ENCODE measurements around the gene UBR4. TPM values are rescaled to one million over a fixed set of nuclear protein-coding genes. Genes with fewer than 3 reads are reported as not detected.

The UBR4 gene
- total RNA-seq, 1 experiment from 2014 or later: 126 TPM

DNA sequence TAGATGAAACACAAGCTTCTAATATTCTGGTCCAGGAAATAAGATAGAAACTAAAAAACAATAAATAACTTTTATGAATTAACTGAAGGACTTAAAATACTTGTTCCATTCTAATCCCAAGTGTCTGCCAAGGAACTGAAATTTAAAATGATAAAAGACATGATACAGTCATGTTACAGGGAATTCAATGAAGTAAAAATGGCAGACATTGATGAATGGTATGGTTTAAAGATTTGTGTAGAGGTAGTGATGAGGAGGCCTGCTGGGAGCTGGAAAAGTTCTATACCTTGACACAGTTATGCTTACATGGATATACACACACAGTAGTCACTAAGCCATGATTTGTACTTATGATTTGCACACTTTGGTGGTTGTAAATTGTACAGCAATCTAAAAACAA is 2.1 kb upstream of the UBR4 start:
- no TSS peak for BruUV-seq (replicated peaks)
- Histone ChIP-seq H3K9me3 (ENCODE audit: control insufficient read depth, insufficient read depth, low read depth, low read length) (no peaks in the 10 kb centered on the region), H3K4me1 (ENCODE audit: control insufficient read depth, insufficient read depth, low read length) (peaks cover 25% of the 10 kb centered on the region), H3K27me3 (ENCODE audit: control insufficient read depth, insufficient read depth, low read length) (no peaks in the 10 kb centered on the region), H3K36me3 (ENCODE audit: control insufficient read depth, insufficient read depth, low read length) (peaks cover 27% of the 10 kb centered on the region), H3K4me3 (ENCODE audit: low read depth in 2 of 2, low read length in 2 of 2) (no peak overlapping the region), H3K27ac (ENCODE audit: low read length) (peak overlapping the region; percentile 32; the same call in 1 of the 2 replicates)
- in situ Hi-C loops (cut with HindIII; ENCODE audit: low pct_unique_long_range_greater_than_20kb, low sequenced_read_pairs): no loop called here
- intact Hi-C loops (cut with micrococcal nuclease; ENCODE audit: unreplicated experiment): no loop called here
- CTCF ChIA-PET: no interaction called here
- TF ChIP-seq TCF7L2 (IDR thresholded peaks at IDR 0.05; ENCODE audit: low read depth, low read length) (no peak), SIN3A (IDR thresholded peaks at IDR 0.05; ENCODE audit: borderline replicate concordance, insufficient read depth, low read depth, low read length) (no peak), POLR2AphosphoS5 (IDR thresholded peaks at IDR 0.05; ENCODE audit: low read depth, low read length) (no peak)
- TF ChIP-seq, protein P1, sequence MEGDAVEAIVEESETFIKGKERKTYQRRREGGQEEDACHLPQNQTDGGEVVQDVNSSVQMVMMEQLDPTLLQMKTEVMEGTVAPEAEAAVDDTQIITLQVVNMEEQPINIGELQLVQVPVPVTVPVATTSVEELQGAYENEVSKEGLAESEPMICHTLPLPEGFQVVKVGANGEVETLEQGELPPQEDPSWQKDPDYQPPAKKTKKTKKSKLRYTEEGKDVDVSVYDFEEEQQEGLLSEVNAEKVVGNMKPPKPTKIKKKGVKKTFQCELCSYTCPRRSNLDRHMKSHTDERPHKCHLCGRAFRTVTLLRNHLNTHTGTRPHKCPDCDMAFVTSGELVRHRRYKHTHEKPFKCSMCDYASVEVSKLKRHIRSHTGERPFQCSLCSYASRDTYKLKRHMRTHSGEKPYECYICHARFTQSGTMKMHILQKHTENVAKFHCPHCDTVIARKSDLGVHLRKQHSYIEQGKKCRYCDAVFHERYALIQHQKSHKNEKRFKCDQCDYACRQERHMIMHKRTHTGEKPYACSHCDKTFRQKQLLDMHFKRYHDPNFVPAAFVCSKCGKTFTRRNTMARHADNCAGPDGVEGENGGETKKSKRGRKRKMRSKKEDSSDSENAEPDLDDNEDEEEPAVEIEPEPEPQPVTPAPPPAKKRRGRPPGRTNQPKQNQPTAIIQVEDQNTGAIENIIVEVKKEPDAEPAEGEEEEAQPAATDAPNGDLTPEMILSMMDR (IDR thresholded peaks at IDR 0.05): no peak
- TF ChIP-seq, protein P2, sequence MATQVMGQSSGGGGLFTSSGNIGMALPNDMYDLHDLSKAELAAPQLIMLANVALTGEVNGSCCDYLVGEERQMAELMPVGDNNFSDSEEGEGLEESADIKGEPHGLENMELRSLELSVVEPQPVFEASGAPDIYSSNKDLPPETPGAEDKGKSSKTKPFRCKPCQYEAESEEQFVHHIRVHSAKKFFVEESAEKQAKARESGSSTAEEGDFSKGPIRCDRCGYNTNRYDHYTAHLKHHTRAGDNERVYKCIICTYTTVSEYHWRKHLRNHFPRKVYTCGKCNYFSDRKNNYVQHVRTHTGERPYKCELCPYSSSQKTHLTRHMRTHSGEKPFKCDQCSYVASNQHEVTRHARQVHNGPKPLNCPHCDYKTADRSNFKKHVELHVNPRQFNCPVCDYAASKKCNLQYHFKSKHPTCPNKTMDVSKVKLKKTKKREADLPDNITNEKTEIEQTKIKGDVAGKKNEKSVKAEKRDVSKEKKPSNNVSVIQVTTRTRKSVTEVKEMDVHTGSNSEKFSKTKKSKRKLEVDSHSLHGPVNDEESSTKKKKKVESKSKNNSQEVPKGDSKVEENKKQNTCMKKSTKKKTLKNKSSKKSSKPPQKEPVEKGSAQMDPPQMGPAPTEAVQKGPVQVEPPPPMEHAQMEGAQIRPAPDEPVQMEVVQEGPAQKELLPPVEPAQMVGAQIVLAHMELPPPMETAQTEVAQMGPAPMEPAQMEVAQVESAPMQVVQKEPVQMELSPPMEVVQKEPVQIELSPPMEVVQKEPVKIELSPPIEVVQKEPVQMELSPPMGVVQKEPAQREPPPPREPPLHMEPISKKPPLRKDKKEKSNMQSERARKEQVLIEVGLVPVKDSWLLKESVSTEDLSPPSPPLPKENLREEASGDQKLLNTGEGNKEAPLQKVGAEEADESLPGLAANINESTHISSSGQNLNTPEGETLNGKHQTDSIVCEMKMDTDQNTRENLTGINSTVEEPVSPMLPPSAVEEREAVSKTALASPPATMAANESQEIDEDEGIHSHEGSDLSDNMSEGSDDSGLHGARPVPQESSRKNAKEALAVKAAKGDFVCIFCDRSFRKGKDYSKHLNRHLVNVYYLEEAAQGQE (IDR thresholded peaks at IDR 0.05; ENCODE audit: insufficient read depth in 1 of 2, low read depth in 2 of 2, low read length in 1 of 2): no peak
- DNase-seq (ENCODE audit: low read depth, low spot score) (no peak), ATAC-seq (no peak)
- POLR2A ChIA-PET: no interaction called here

DNA sequence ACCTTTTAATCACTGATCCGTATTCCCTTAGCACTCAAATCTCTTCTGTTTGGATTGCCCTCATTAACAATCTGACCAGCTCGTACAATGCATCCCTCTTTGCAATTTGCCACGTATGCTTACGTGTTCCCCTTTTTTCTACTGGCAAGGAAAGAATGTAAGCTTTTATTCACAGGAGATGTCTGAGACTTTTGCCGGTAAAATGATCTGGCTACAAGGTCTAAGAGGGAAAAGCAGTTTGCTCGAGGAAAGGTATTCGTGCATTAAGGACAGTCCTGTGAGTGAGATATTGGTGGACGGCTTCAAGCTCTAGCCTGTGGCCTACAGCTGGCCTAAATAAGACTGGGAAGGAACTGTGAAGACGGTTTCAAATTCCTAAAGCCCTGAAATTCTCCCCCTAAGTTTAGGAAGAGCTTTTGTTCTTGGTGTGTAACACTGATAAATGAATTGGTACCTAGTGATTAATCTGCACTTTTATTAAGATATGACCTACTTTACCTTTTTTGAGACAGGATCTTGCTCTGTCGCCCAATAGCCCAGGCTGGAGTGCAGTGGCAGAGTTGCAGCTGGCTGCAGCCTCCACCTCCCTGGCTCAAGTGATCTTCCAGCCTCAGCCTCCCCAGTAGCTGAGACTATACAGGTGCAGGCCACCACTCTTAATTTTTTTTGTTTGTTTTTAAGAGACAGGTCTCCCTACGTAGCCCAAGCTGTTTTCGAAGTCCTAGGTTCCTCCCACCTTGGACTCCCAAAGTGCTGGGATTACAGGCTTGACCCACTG is 895 bp upstream of the UBR4 start:
- DNase-seq (ENCODE audit: low read depth, low spot score) (no peak), ATAC-seq (no peak; the same call in 1 of the 2 replicates)
- in situ Hi-C loops (cut with HindIII; ENCODE audit: low pct_unique_long_range_greater_than_20kb, low sequenced_read_pairs) (no loop called here), intact Hi-C loops (cut with micrococcal nuclease; ENCODE audit: unreplicated experiment) (no loop called here)
- TF ChIP-seq TCF7L2 (IDR thresholded peaks at IDR 0.05; ENCODE audit: low read depth, low read length): no peak; the same call in 1 of the 2 replicates
- 0 out of 2 replicates have a peak, but pooled peaks have one; percentile 5 for TF ChIP-seq SIN3A (IDR thresholded peaks at IDR 0.05; ENCODE audit: borderline replicate concordance, insufficient read depth, low read depth, low read length)
- peak overlapping the region; percentile 81 to 90 for H3K4me3 ChIP-seq (ENCODE audit: low read depth in 2 of 2, low read length in 2 of 2)
- no peaks in the 10 kb centered on the region for H3K9me3 ChIP-seq (ENCODE audit: control insufficient read depth, insufficient read depth, low read depth, low read length)
- H3K36me3 ChIP-seq (ENCODE audit: control insufficient read depth, insufficient read depth, low read length): peaks cover 21% of the 10 kb centered on the region
- TSS peak; percentile 89 for BruUV-seq (replicated peaks)
- H3K4me1 ChIP-seq (ENCODE audit: control insufficient read depth, insufficient read depth, low read length): peaks cover 25% of the 10 kb centered on the region
- H3K27ac ChIP-seq (ENCODE audit: low read length): peak overlapping the region; percentile 98
- no peaks in the 10 kb centered on the region for H3K27me3 ChIP-seq (ENCODE audit: control insufficient read depth, insufficient read depth, low read length)
- POLR2A ChIA-PET: interaction anchor here (0.6 kb wide), 1 partner anchor 45 kb away, joined by 7 read pairs; no protein-coding TSS in a partner anchor
- CTCF ChIA-PET: no interaction called here

Data from Panc1 (cell line).